Vagina (tissue), 2 donors: ENCODE results near the gene POC1B.

Source experiments
- POLR2A ChIP-seq, 2 donors: fragments of 450-650 bp; IDR thresholded peaks; one replicate each; pipeline ENCODE4 v1.6.1; 2017; ENCODE audit warnings: antibody characterized with exemption in 2 of 2, mild to moderate bottlenecking in 2 of 2, moderate library complexity in 2 of 2
- TF ChIP-seq, protein P1 (sequence below), 3 experiments: fragments of 450-650 bp in 2 of 3; fragments of 200-600 bp in 1 of 3; sonication (generic) in 1 of 3; IDR thresholded peaks; one replicate each; pipeline ENCODE4 v1.5.1; 2017 to 2019; ENCODE audit warnings: antibody characterized with exemption in 3 of 3, mild to moderate bottlenecking in 2 of 3, moderate library complexity in 2 of 3

DNA sequence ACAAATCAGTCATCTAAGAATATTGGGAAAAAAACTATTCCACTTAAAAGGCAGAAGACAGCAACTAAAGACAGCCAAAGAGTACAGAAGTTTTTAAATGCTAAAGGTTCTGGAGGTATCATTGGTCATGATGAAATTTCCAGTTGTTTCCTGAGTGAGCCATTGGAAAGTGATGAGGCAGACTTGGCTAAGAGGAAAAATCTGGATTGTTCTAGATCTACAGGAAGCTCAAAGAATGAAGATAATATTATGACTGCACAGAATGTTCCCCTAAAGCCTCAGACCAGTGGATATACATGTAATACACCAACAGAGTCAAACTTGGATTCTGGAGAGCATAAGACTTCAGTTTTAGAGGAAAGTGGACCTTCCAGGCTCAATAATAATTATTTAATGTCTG lies 24.1 kb downstream of the POC1B start:
- TF ChIP-seq, protein P1, sequence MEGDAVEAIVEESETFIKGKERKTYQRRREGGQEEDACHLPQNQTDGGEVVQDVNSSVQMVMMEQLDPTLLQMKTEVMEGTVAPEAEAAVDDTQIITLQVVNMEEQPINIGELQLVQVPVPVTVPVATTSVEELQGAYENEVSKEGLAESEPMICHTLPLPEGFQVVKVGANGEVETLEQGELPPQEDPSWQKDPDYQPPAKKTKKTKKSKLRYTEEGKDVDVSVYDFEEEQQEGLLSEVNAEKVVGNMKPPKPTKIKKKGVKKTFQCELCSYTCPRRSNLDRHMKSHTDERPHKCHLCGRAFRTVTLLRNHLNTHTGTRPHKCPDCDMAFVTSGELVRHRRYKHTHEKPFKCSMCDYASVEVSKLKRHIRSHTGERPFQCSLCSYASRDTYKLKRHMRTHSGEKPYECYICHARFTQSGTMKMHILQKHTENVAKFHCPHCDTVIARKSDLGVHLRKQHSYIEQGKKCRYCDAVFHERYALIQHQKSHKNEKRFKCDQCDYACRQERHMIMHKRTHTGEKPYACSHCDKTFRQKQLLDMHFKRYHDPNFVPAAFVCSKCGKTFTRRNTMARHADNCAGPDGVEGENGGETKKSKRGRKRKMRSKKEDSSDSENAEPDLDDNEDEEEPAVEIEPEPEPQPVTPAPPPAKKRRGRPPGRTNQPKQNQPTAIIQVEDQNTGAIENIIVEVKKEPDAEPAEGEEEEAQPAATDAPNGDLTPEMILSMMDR (IDR thresholded peaks at IDR 0.05): no peak
- no peak for TF ChIP-seq POLR2A (IDR thresholded peaks at IDR 0.05)
